K562 (cell line): ENCODE results near the gene KIF17. TPM values are rescaled to one million over a fixed set of nuclear protein-coding genes. Genes with fewer than 3 reads are reported as not detected.

ENCODE experiments used
- ATAC-seq: fragments of 200-7000 bp; cut with Tn5 transposase; 3 replicates; pipeline ENCODE4 v1.9.1; 2020; ENCODE audit warnings: moderate library complexity
- BruUV-seq: library from RNA; stranded (reverse); fragments of 400-500 nt; replicated peaks from 2 replicates; lab custom pipeline; 2021; lab: Mats Ljungman, UMichigan
- CTCF ChIA-PET: fragments of 300-600 bp; formaldehyde crosslinking; extraction: SDS; loops from one replicate; lab custom pipeline; 2021; ENCODE audit warnings: low intra/inter-chr PET ratio; lab: Yijun Ruan, JAX
- POLR2A ChIA-PET: fragments of 300-600, 350-650 bp; sonication (Branson Sonifier 250); formaldehyde crosslinking; extraction: SDS; loops from one replicate; lab custom pipeline; 2021; ENCODE audit warnings: antibody characterized with exemption, inconsistent platforms; lab: Yijun Ruan, JAX
- DNase-seq, 4 experiments: peaks; one replicate each; pipeline versions ENCODE4 v3.0.0 to v3.0.0-alpha.2; 2011 to 2018; ENCODE audit warnings: low spot score in 3 of 4, mixed read lengths in 3 of 4; ENCODE audit errors: extremely low read depth in 1 of 4
- FAIRE-seq: peaks from 2 replicates; lab custom pipeline; 2011; peaks lifted over from hg19 to GRCh38; lab: Jason Lieb, UNC
- H2AFZ ChIP-seq: 2 replicates; pipeline ENCODE4 v1.6.0; 2011; ENCODE audit warnings: low read depth, low read length, control low read depth, inconsistent platforms
- H3K27ac ChIP-seq: fragments of 200-600 bp; 3 replicates; pipeline ENCODE4 v1.8.0; 2011; ENCODE audit warnings: low read depth, mild to moderate bottlenecking, control low read depth, inconsistent platforms, low read length, moderate library complexity, mixed read lengths; ENCODE audit errors: extremely low read depth
- H3K27me3 ChIP-seq, 2 experiments: fragments of 300-600 bp in 1 of 2; 2 replicates in 1 of 2; 3 replicates in 1 of 2; pipeline versions ENCODE4 v1.6.0 to v1.8.0; 2011; ENCODE audit warnings: inconsistent platforms in 2 of 2, low read length in 2 of 2, mild to moderate bottlenecking in 1 of 2, mixed read lengths in 1 of 2, moderate library complexity in 1 of 2; ENCODE audit not compliant: control insufficient read depth in 2 of 2, insufficient read depth in 2 of 2
- H3K36me3 ChIP-seq: fragments of 300-600 bp; 3 replicates; pipeline ENCODE4 v1.8.0; 2011; ENCODE audit warnings: mild to moderate bottlenecking, low read length, inconsistent platforms; ENCODE audit not compliant: control insufficient read depth, insufficient read depth
- H3K4me1 ChIP-seq, 2 experiments: fragments of 200-600 bp in 1 of 2; replicated peaks in 1 of 2; 2 replicates in 1 of 2; 3 replicates in 1 of 2; pipeline versions ENCODE4 v1.5.1 to v1.8.0; 2011; ENCODE audit warnings: inconsistent platforms in 2 of 2, low read length in 2 of 2, mild to moderate bottlenecking in 1 of 2, mixed read lengths in 1 of 2, moderate library complexity in 1 of 2; ENCODE audit not compliant: control insufficient read depth in 2 of 2, insufficient read depth in 2 of 2
- H3K4me2 ChIP-seq: 2 replicates; pipeline ENCODE4 v1.6.1; 2011; ENCODE audit warnings: low read length, control low read depth, inconsistent platforms, mixed read lengths; ENCODE audit not compliant: insufficient read depth
- H3K4me3 ChIP-seq: fragments of 200-600 bp; sonication (generic), shearing (Covaris generic); 2 replicates; pipeline ENCODE4 v1.5.1; 2016; ENCODE audit warnings: control low read depth, inconsistent platforms
- H3K79me2 ChIP-seq: fragments of 200-600 bp; 3 replicates; pipeline ENCODE4 v1.8.0; 2011; ENCODE audit warnings: low read length, inconsistent platforms; ENCODE audit not compliant: control insufficient read depth, insufficient read depth
- H3K9ac ChIP-seq, 2 experiments: 2 replicates each; pipeline versions ENCODE4 v1.6.0 to v1.6.1; 2011; ENCODE audit warnings: low read depth in 2 of 2, low read length in 2 of 2, control low read depth in 1 of 2, inconsistent platforms in 1 of 2, mild to moderate bottlenecking in 1 of 2, mixed read lengths in 1 of 2; ENCODE audit not compliant: insufficient read depth in 1 of 2
- H3K9me1 ChIP-seq: one replicate; pipeline ENCODE4 v1.6.0; 2011; ENCODE audit warnings: inconsistent platforms, mild to moderate bottlenecking, low read length, moderate library complexity; ENCODE audit not compliant: control insufficient read depth, insufficient read depth
- H3K9me3 ChIP-seq: replicated peaks from 2 replicates; pipeline ENCODE4 v1.5.1; 2011; ENCODE audit warnings: low read depth, low read length, inconsistent platforms; ENCODE audit not compliant: control insufficient read depth, insufficient read depth
- H4K20me1 ChIP-seq: replicated peaks from 2 replicates; pipeline ENCODE4 v1.6.1; 2011; ENCODE audit warnings: low read length, inconsistent platforms, mixed read lengths; ENCODE audit not compliant: control insufficient read depth, insufficient read depth
- GATA2 ChIP-seq: sonication (generic); formaldehyde crosslinking; IDR thresholded peaks from 2 replicates; pipeline ENCODE4 v1.4.0; 2020; ENCODE audit warnings: mild to moderate bottlenecking, missing genetic modification reagents
- MED1 ChIP-seq: sonication (generic); formaldehyde crosslinking; IDR thresholded peaks from 2 replicates; pipeline ENCODE4 v1.8.1; 2023; ENCODE audit warnings: missing genetic modification reagents, borderline replicate concordance
- POLR3A ChIP-seq: IDR thresholded peaks from 2 replicates; pipeline ENCODE4 v1.6.1; 2011; ENCODE audit warnings: borderline replicate concordance, mild to moderate bottlenecking, moderate library complexity; ENCODE audit not compliant: insufficient read length, insufficient read depth; ENCODE audit errors: extremely low read depth
- SAFB2 ChIP-seq: fragments of 200-400 bp; formaldehyde crosslinking; IDR thresholded peaks from 2 replicates; pipeline ENCODE4 v1.6.1; 2018; ENCODE audit warnings: borderline replicate concordance, low read length, low read depth, moderate library complexity; ENCODE audit not compliant: severe bottlenecking
- SMARCE1 ChIP-seq: fragments of 450-650 bp; IDR thresholded peaks from 2 replicates; pipeline ENCODE4 v1.7.1; 2016; ENCODE audit warnings: mild to moderate bottlenecking
- SPI1 ChIP-seq: IDR thresholded peaks from 2 replicates; pipeline ENCODE4 v1.6.1; 2011; ENCODE audit warnings: low read depth, low read length, control low read depth, borderline replicate concordance
- TCF7L2 ChIP-seq: fragments of 150-350 bp; IDR thresholded peaks from 2 replicates; pipeline ENCODE4 v1.6.1; 2016; ENCODE audit warnings: low read depth, mild to moderate bottlenecking, low read length, moderate library complexity
- TFAM ChIP-seq: fragments of 250-450 bp; sonication (Bioruptor Pico); conservative IDR thresholded peaks from 2 replicates; pipeline ENCODE4 v1.5.0; 2021; ENCODE audit warnings: mild to moderate bottlenecking, moderate library complexity
- U2AF1 ChIP-seq: fragments of 200-400 bp; formaldehyde crosslinking; optimal IDR thresholded peaks from 2 replicates; pipeline ENCODE3; 2017; ENCODE audit warnings: mild to moderate bottlenecking, low read depth, low read length, moderate library complexity
- UBTF ChIP-seq, 2 experiments: IDR thresholded peaks; 2 replicates each; pipeline ENCODE4 v1.6.1; 2012; ENCODE audit warnings: improper control_type of control experiment in 2 of 2, low read depth in 2 of 2, low read length in 2 of 2, borderline replicate concordance in 1 of 2
- ZFP1 ChIP-seq: fragments of 450-650 bp; formaldehyde crosslinking; IDR thresholded peaks from 2 replicates; pipeline ENCODE4 v1.4.0; 2020; ENCODE audit warnings: mild to moderate bottlenecking, mixed read lengths
- WGBS: fragments of 100-300 bp; shearing (Covaris generic); methylation state at CpG from one replicate; pipeline ENCODE4 v1.1.6; 2016; ENCODE audit warnings: low coverage, mixed read lengths; ENCODE audit not compliant: insufficient coverage; ENCODE audit errors: missing lambda C conversion rate; 5-methylcytosine and 5-hydroxymethylcytosine counted together
- in situ Hi-C: fragments of 300-500 bp; cut with MboI; formaldehyde crosslinking; loops from 4 replicates; pipeline ENCODE4 v1.15.0; 2018; ENCODE audit warnings: inconsistent platforms, mixed read lengths
- intact Hi-C: fragments of 100-400 bp; cut with micrococcal nuclease; formaldehyde crosslinking; loops from 2 replicates; pipeline ENCODE4 v1.14.2; 2022
- polyA plus RNA-seq, 8 experiments: library from polyadenylated mRNA; depleted of rRNA in 4 of 8; stranded (reverse) in 5 of 8; unstranded in 3 of 8; fragments of >200 nt; fragmentation: Nextera tagmentation in 2 of 8; fragmentation: Illumina TruSeq in 1 of 8; extraction: Ambion mirVana in 2 of 8; extraction: Trizol in 1 of 8; gene quantifications; 2 replicates each; pipeline versions ENCODE4 v1.2.1 to v1.2.3, GENCODE V29; 2011 to 2014; ENCODE audit warnings: inconsistent platforms in 1 of 8, missing spikeins in 1 of 8
- total RNA-seq, 7 experiments: library from RNA; depleted of rRNA in 6 of 7; stranded (reverse); fragments of >200 nt in 6 of 7; fragmentation: Illumina TruSeq in 2 of 7; extraction: Trizol in 2 of 7; gene quantifications; 2 replicates each; pipeline versions ENCODE4 v1.2.1 to v1.2.3, GENCODE V29; 2011 to 2021; ENCODE audit warnings: low replicate concordance in 1 of 7

KIF17 gene
- total and polyA plus RNA-seq, 9 of the 15 experiments (the other 6 are each of a cell fraction or from before 2014, with no cell fraction given): 0.04 to 0.47 (median 0.18) TPM; not detected in 5

GRCh38 chr1:20739225-20739624 is 21.4 kb upstream of the KIF17 start:
- H3K36me3 ChIP-seq: peaks cover 71% of the 10 kb centered on the region
- H3K27ac ChIP-seq: no peak overlapping the region
- 84% methylated on average over 2 of the region's 2 CpGs for WGBS
- TF ChIP-seq SPI1 (no peak), SMARCE1 (no peak), SAFB2 (no peak), MED1 (CRISPR knock-in tag) (no peak), GATA2 (CRISPR knock-in tag) (no peak), POLR3A (no peak), U2AF1 (no peak), ZFP1 (CRISPR knock-in tag) (no peak), TCF7L2 (no peak), UBTF (IDR thresholded peaks at IDR 0.05; ENCODE audit: borderline replicate concordance in 1 of 2, low read depth in 2 of 2, low read length in 2 of 2) (no peak), TFAM (no peak)
- CTCF ChIA-PET: no interaction called here
- no TSS peak for BruUV-seq
- H3K9me1 ChIP-seq: no peaks in the 10 kb centered on the region
- no peaks in the 10 kb centered on the region for H3K79me2 ChIP-seq
- ATAC-seq: no peak
- H3K27me3 ChIP-seq: no peaks in the 10 kb centered on the region
- intact Hi-C loops: no loop called here
- no peak for FAIRE-seq
- no peak overlapping the region for H3K9ac ChIP-seq
- no peak for DNase-seq
- H3K9me3 ChIP-seq: no peaks in the 10 kb centered on the region
- H3K4me2 ChIP-seq: no peak overlapping the region
- no peak overlapping the region for H2AFZ ChIP-seq
- H4K20me1 ChIP-seq: 0 out of 2 replicates have a peak, but pooled peaks cover 5% of the 10 kb centered on the region
- H3K4me3 ChIP-seq: no peak overlapping the region
- POLR2A ChIA-PET: interaction anchor here (0.7 to 2.3 kb wide), 3 partner anchors 21 to 644 kb away, joined by 3 to 11 read pairs (median 4); partner anchors contain the start of genes HP1BP3 and KIF17
- H3K4me1 ChIP-seq: no peaks in the 10 kb centered on the region
- in situ Hi-C loops: no loop called here
